ENCODE data around the gene MAML2.

- TF ChIP-seq CTCF (conservative IDR thresholded peaks at IDR 0.05; ENCODE audit: low read depth in 2 of 2) (no peak), ZNF331 (CRISPR knock-in tag; IDR thresholded peaks at IDR 0.05; ENCODE audit: low read depth) (no peak), POLR2AphosphoS5 (IDR thresholded peaks at IDR 0.05; ENCODE audit: low read depth) (no peak), JUNB (IDR thresholded peaks at IDR 0.05; ENCODE audit: unreplicated experiment) (no peak), EZH2 (IDR thresholded peaks at IDR 0.05; ENCODE audit: low read depth, unreplicated experiment) (no peak)
These were observed 64.7 kb downstream of the MAML2 start for GRCh38 chr11:96278039-96278897.

Data from GM23338 (cell line).